WTC11 (cell line): ENCODE results near the gene STARD10. TPM values are rescaled to one million over a fixed set of nuclear protein-coding genes. Genes with fewer than 3 reads are reported as not detected.
A peak's percentile ranks its signal among the peaks of the same experiment; 100 is the strongest.

Experiments
- ATAC-seq: fragments of 200-7000 bp; cut with Tn5 transposase; 2 replicates; pipeline ENCODE4 v1.10.0; 2021; ENCODE audit warnings: mild to moderate bottlenecking, moderate library complexity
- CTCF ChIA-PET: fragments of 300-600 bp; sonication (Branson Sonifier 250); formaldehyde crosslinking; loops from one replicate; lab custom pipeline; 2021; ENCODE audit warnings: antibody characterized with exemption; lab: Charles Lee
- POLR2A ChIA-PET: fragments of 350-600 bp; sonication (Branson Sonifier 250); formaldehyde crosslinking; loops from one replicate; lab custom pipeline; 2021; ENCODE audit warnings: antibody characterized with exemption; lab: Charles Lee
- DNase-seq: peaks from one replicate; pipeline ENCODE4 v3.0.0; 2021; ENCODE audit warnings: low spot score
- H3K27ac Mint-ChIP-seq: 2 replicates; pipeline ENCODE4 v1.8.0; 2021; ENCODE audit warnings: mixed read lengths
- H3K27me3 Mint-ChIP-seq: 2 replicates; pipeline ENCODE4 v1.8.0; 2021; ENCODE audit warnings: low read depth, mild to moderate bottlenecking, moderate library complexity, mixed read lengths
- H3K36me3 Mint-ChIP-seq: 2 replicates; pipeline ENCODE4 v1.8.0; 2021; ENCODE audit warnings: mixed read lengths
- H3K4me1 Mint-ChIP-seq: 2 replicates; pipeline ENCODE4 v1.8.0; 2022; ENCODE audit warnings: mixed read lengths
- H3K4me3 Mint-ChIP-seq: 2 replicates; pipeline ENCODE4 v1.8.0; 2021; ENCODE audit warnings: mild to moderate bottlenecking, moderate library complexity, mixed read lengths
- H3K9me3 Mint-ChIP-seq: 2 replicates; pipeline ENCODE4 v1.8.0; 2021; ENCODE audit warnings: mixed read lengths
- ELF4 ChIP-seq: sonication (generic); formaldehyde crosslinking; IDR thresholded peaks from 2 replicates; pipeline ENCODE4 v1.8.1; 2022; ENCODE audit warnings: low read depth, mild to moderate bottlenecking, moderate library complexity, missing genetic modification reagents
- GABPB1 ChIP-seq: sonication (generic); formaldehyde crosslinking; IDR thresholded peaks from 2 replicates; pipeline ENCODE4 v1.8.1; 2023; ENCODE audit warnings: mild to moderate bottlenecking, missing genetic modification reagents
- JUN ChIP-seq: sonication (generic); formaldehyde crosslinking; IDR thresholded peaks from 2 replicates; pipeline ENCODE4 v1.8.0; 2023; ENCODE audit warnings: mild to moderate bottlenecking, missing genetic modification reagents
- KAT7 ChIP-seq: sonication (generic); formaldehyde crosslinking; IDR thresholded peaks from 2 replicates; pipeline ENCODE4 v1.8.1; 2023; ENCODE audit warnings: missing genetic modification reagents, mild to moderate bottlenecking, borderline replicate concordance
- MXD4 ChIP-seq: fragments of 250-450 bp; sonication (Bioruptor Pico); IDR thresholded peaks from 2 replicates; pipeline ENCODE4 v1.8.0; 2021; ENCODE audit warnings: mild to moderate bottlenecking, moderate library complexity, borderline replicate concordance
- NFATC4 ChIP-seq: fragments of 250-450 bp; sonication (Bioruptor Pico); IDR thresholded peaks from 2 replicates; pipeline ENCODE4 v1.9.0; 2021; ENCODE audit warnings: mild to moderate bottlenecking
- NR2C2 ChIP-seq: sonication (generic); formaldehyde crosslinking; IDR thresholded peaks from 2 replicates; pipeline ENCODE4 v1.8.0; 2022; ENCODE audit warnings: mild to moderate bottlenecking, missing genetic modification reagents
- OVOL2 ChIP-seq: fragments of 250-450 bp; sonication (Bioruptor Pico); IDR thresholded peaks from 2 replicates; pipeline ENCODE4 v1.9.0; 2021; ENCODE audit warnings: mild to moderate bottlenecking, borderline replicate concordance
- SMAD3 ChIP-seq: sonication (generic); formaldehyde crosslinking; IDR thresholded peaks from 2 replicates; pipeline ENCODE4 v1.8.0; 2022; ENCODE audit warnings: missing genetic modification reagents, mild to moderate bottlenecking, borderline replicate concordance
- SP1 ChIP-seq: sonication (generic); formaldehyde crosslinking; conservative IDR thresholded peaks from 2 replicates; pipeline ENCODE4 v1.8.1; 2022; ENCODE audit warnings: missing genetic modification reagents
- ZNF263 ChIP-seq: sonication (generic); formaldehyde crosslinking; IDR thresholded peaks from 2 replicates; pipeline ENCODE4 v1.8.1; 2022; ENCODE audit warnings: low read depth, mild to moderate bottlenecking, moderate library complexity, missing genetic modification reagents
- ZNF416 ChIP-seq: fragments of 250-450 bp; sonication (Bioruptor Pico); IDR thresholded peaks from 2 replicates; pipeline ENCODE4 v1.9.0; 2021; ENCODE audit warnings: mild to moderate bottlenecking, inconsistent platforms
- ZNF423 ChIP-seq: fragments of 250-450 bp; sonication (Bioruptor Pico); IDR thresholded peaks from 2 replicates; pipeline ENCODE4 v2.1.2; 2022; ENCODE audit warnings: mild to moderate bottlenecking, moderate library complexity
- total RNA-seq: library from RNA; stranded (reverse); gene quantifications from 3 replicates; pipeline ENCODE4 v1.2.3, GENCODE V29; 2021
- TF ChIP-seq, protein P1 (sequence below): sonication (generic); formaldehyde crosslinking; IDR thresholded peaks from 2 replicates; pipeline ENCODE4 v1.8.0; 2022; ENCODE audit warnings: mild to moderate bottlenecking, missing genetic modification reagents
- TF ChIP-seq, protein P2 (sequence below): fragments of 250-450 bp; sonication (Bioruptor Pico); IDR thresholded peaks from 2 replicates; pipeline ENCODE4 v1.9.0; 2021; ENCODE audit warnings: moderate library complexity, mild to moderate bottlenecking, inconsistent platforms, borderline replicate concordance
- TF ChIP-seq, protein P3 (sequence below): sonication (generic); formaldehyde crosslinking; IDR thresholded peaks from 2 replicates; pipeline ENCODE4 v1.8.0; 2022; ENCODE audit warnings: mild to moderate bottlenecking, missing genetic modification reagents
- TF ChIP-seq, protein P4 (sequence below): sonication (generic); formaldehyde crosslinking; IDR thresholded peaks from 2 replicates; pipeline ENCODE4 v1.8.1; 2023; ENCODE audit warnings: mild to moderate bottlenecking, moderate library complexity, missing genetic modification reagents

STARD10 gene
- total RNA-seq, 1 experiment from 2014 or later, result 32.0 TPM

DNA sequence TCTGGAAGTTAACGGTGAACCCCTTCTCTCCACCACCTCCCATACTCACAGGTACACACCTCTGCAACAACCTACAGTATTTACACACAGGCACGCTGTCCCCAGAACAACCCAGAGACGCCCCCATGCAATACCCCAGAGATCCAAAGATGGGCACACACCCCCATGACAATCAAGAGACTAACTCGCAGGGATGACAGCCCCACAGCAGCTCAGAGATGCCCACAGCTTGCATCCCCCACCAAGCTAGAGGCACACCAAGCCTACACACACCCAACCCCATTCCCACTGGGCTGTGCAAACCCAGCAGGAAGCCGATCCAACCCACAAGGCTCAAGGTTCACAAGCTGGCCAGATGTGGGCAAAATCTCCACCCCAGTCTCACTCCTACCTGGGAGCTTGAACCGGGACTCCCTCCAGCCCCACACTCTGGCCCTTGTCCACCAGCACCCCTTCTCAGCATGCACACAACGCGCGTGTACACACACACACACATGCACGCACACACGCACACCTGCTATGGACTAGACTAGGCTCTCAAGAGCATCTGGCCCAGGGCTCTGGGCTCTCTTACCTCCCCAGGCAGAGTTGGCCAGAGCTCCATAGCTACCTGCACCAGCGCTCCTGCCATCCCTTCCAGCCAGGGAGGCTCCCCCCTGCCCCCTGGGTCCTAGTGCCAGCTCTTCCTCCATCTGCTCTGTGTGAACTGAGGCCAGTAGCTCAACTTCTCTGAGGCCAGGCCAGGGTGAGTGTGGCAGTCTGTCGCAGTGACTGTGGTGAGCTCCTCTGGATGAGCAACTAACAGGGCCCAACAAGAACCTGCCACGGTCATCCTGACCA is 11.5 kb downstream of the STARD10 start:
- CTCF ChIA-PET, result interaction anchor here (0.7 to 3.6 kb wide), 15 partner anchors 10 to 569 kb away, joined by 3 to 42 read pairs (median 4); partner anchors contain the start of genes FCHSD2 and STARD10
- H3K27me3 Mint-ChIP-seq, result peaks cover 7% of the 10 kb centered on the region
- H3K36me3 Mint-ChIP-seq, result no peaks in the 10 kb centered on the region
- POLR2A ChIA-PET, result interaction anchor here (0.9 to 1.9 kb wide), 4 partner anchors 11 to 57 kb away, joined by 3 to 5 read pairs (median 4); partner anchors contain the start of gene STARD10
- H3K4me1 Mint-ChIP-seq, result peaks cover 28% of the 10 kb centered on the region
- no peaks in the 10 kb centered on the region for H3K9me3 Mint-ChIP-seq
- no peak overlapping the region for H3K27ac Mint-ChIP-seq
- H3K4me3 Mint-ChIP-seq, result peak overlapping the region; percentile 87
- peak; percentile 59 for DNase-seq
- TF ChIP-seq SP1, result no peak
- no peak for TF ChIP-seq NR2C2 (CRISPR knock-in tag)
- TF ChIP-seq NFATC4 (CRISPR knock-in tag), result no peak
- TF ChIP-seq MXD4 (CRISPR knock-in tag), result no peak
- no peak for TF ChIP-seq GABPB1 (CRISPR knock-in tag)
- TF ChIP-seq KAT7 (CRISPR knock-in tag), result no peak
- TF ChIP-seq, protein P1, sequence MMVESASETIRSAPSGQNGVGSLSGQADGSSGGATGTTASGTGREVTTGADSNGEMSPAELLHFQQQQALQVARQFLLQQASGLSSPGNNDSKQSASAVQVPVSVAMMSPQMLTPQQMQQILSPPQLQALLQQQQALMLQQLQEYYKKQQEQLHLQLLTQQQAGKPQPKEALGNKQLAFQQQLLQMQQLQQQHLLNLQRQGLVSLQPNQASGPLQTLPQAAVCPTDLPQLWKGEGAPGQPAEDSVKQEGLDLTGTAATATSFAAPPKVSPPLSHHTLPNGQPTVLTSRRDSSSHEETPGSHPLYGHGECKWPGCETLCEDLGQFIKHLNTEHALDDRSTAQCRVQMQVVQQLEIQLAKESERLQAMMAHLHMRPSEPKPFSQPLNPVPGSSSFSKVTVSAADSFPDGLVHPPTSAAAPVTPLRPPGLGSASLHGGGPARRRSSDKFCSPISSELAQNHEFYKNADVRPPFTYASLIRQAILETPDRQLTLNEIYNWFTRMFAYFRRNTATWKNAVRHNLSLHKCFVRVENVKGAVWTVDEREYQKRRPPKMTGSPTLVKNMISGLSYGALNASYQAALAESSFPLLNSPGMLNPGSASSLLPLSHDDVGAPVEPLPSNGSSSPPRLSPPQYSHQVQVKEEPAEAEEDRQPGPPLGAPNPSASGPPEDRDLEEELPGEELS (CRISPR knock-in tag), result 0 out of 2 replicates have a peak, but pooled peaks have one; percentile 13
- no peak for TF ChIP-seq SMAD3 (CRISPR knock-in tag)
- TF ChIP-seq ZNF263 (CRISPR knock-in tag), result no peak
- TF ChIP-seq, protein P2, sequence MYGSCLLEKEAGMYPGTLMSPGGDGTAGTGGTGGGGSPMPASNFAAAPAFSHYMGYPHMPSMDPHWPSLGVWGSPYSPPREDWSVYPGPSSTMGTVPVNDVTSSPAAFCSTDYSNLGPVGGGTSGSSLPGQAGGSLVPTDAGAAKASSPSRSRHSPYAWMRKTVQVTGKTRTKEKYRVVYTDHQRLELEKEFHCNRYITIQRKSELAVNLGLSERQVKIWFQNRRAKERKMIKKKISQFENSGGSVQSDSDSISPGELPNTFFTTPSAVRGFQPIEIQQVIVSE (CRISPR knock-in tag), result no peak
- no peak for TF ChIP-seq OVOL2
- TF ChIP-seq ZNF423, result no peak
- TF ChIP-seq ELF4 (CRISPR knock-in tag), result no peak
- TF ChIP-seq, protein P3, sequence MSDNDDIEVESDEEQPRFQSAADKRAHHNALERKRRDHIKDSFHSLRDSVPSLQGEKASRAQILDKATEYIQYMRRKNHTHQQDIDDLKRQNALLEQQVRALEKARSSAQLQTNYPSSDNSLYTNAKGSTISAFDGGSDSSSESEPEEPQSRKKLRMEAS (CRISPR knock-in tag), result 0 out of 2 replicates have a peak, but pooled peaks have one; percentile 20
- TF ChIP-seq JUN (CRISPR knock-in tag), result no peak
- ATAC-seq, result peak; percentile 31

DNA sequence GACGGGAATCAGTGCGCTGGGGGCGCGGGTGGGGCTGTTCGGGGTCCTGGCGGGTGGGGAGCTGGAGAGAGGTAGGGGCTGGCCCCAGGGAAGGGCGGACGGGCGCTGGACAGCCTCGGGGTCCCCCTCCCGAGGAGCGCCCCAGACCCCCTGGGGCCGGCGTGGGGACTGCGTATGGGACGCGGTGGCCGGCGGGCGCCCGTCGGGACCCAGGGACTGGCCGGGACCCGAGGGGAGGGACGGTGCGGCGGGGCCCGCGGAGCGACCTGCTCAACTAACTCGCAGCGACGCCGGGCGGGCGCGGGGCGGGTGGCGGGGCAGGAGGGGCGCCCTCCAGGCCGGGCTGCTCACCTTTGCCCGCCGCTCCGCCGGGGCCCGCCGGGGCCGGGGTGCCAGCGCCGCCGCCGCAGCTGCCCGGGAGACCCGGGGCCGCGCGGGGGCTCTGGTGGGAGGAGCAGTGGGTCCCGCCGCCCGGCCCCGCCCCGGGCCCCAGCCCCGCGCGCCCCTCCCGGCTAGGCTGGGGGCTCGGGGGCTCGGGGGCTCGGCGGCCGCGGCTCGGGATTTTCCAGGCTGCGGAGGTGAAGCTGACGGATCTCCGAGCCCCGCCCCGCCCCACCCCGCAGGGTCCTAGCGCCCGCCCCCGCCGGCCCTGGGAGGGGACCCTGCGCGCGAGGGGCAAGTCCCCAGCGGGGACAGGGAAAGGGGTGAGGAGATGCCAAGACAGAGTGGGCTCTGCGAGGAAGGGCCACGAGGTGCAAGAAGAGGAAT is 12.3 kb downstream of the STARD10 start:
- POLR2A ChIA-PET, result interaction anchor here (0.9 to 1.9 kb wide), 4 partner anchors 10 to 56 kb away, joined by 3 to 5 read pairs (median 4); partner anchors contain the start of gene STARD10

More for the DNA sequence above, 12.3 kb downstream of the STARD10 start:
- Mint-ChIP-seq H3K27me3 (peaks cover 7% of the 10 kb centered on the region), H3K27ac (no peak overlapping the region), H3K4me3 (peak overlapping the region; percentile 87), H3K4me1 (peaks cover 25% of the 10 kb centered on the region)
- ATAC-seq (peak; percentile 35), DNase-seq (peak; percentile 49)
- CTCF ChIA-PET, result interaction anchor here (0.8 to 3.6 kb wide), 12 partner anchors 10 to 525 kb away, joined by 3 to 42 read pairs (median 4); partner anchors contain the start of gene STARD10
- no peak for TF ChIP-seq ZNF416 (CRISPR knock-in tag)
- TF ChIP-seq, protein P4, sequence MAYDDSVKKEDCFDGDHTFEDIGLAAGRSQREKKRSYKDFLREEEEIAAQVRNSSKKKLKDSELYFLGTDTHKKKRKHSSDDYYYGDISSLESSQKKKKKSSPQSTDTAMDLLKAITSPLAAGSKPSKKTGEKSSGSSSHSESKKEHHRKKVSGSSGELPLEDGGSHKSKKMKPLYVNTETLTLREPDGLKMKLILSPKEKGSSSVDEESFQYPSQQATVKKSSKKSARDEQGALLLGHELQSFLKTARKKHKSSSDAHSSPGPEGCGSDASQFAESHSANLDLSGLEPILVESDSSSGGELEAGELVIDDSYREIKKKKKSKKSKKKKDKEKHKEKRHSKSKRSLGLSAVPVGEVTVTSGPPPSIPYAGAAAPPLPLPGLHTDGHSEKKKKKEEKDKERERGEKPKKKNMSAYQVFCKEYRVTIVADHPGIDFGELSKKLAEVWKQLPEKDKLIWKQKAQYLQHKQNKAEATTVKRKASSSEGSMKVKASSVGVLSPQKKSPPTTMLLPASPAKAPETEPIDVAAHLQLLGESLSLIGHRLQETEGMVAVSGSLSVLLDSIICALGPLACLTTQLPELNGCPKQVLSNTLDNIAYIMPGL (CRISPR knock-in tag), result 0 out of 2 replicates have a peak, but pooled peaks have one; percentile 33
- TF ChIP-seq, all 79 proteins: peak for 1
- H3K9me3 Mint-ChIP-seq, result no peaks in the 10 kb centered on the region
- no peaks in the 10 kb centered on the region for H3K36me3 Mint-ChIP-seq
